ENCODE results near the gene BLOC1S6. TPM values are rescaled to one million over a fixed set of nuclear protein-coding genes. Genes with fewer than 3 reads are reported as not detected.

Gene BLOC1S6
- total and polyA plus RNA-seq, 2 of the 8 experiments (the other 6 are each of a cell fraction or from before 2014, with no cell fraction given): 4.5 to 28.8 TPM

GRCh38 chr15:45644437-45644836 is 57.3 kb downstream of the BLOC1S6 start (continued):
- no peak for TF ChIP-seq RFX5 (IDR thresholded peaks at IDR 0.05; ENCODE audit: borderline replicate concordance, low read depth, low read length)
- no peak for TF ChIP-seq SUZ12 (IDR thresholded peaks at IDR 0.05; ENCODE audit: low read length)

All from H1 (cell line).